ENCODE measurements around the gene CDC25B.

The CDC25B gene

DNA sequence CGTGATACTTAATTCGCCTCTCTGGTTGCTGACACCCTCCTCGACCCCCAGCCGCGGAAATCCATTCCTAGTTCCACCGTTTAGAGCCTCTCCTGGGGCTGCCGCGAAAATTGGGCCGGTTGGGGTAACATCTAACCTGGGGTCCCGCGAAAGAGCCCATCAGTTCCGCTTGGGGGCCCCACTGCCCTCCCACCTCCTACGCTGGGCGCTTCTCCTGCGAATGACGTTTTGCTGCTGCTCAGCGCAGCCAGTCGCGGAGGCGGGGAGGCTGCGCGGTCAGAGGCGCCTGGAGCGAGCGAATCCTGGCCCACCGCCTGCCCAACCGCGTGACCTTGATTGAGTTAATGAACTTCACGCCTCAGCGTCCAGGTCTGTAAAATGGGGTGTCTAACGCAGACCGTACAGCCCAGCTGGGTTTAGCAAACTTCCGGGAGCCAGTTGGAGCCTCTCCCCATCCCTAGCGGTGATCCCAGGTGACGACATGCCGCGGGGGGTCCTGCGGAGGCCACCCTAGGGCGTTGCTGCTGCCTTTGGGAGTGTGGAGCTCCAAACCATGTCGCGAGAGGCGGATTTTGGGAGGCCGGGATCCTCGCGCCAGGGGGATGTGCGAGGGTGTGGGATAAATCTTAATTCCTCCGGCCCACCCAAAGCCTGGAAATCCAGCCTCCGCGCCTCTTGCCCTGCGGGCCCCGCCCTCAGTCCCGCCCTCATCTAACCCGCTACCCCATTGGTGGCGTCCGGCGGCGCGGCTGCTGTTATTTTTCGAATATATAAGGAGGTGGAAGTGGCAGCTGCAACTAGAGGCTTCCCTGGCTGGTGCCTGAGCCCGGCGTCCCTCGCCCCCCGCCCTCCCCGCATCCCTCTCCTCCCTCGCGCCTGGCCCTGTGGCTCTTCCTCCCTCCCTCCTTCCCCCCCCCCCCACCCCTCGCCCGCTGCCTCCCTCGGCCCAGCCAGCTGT lies at the start of gene CDC25B:
CDC25B (plus strand) TSS at position 800 of the 958 bp plus-strand sequence. CDS start 222 bp downstream, outside the sequence.
- H3K36me3 ChIP-seq (ENCODE audit: control insufficient read depth in 2 of 2, insufficient read depth in 2 of 2, low read length in 2 of 2), result no peaks in the 10 kb centered on the region
- peak within 1 kb of the TSS; percentile 91 to 98 for H3K27ac ChIP-seq (ENCODE audit: low read depth in 2 of 2, low read length in 2 of 2)
- H3K9ac ChIP-seq (ENCODE audit: low read depth in 1 of 2, low read length in 2 of 2), result peak within 1 kb of the TSS; percentile 85 to 95
- H3K4me1 ChIP-seq (ENCODE audit: control insufficient read depth in 2 of 2, insufficient read depth in 2 of 2, low read length in 2 of 2), result peaks cover 45 to 46% of the 10 kb centered on the region in 2 donors
- H3K4me3 ChIP-seq (ENCODE audit: low read length in 2 of 2), result peak within 1 kb of the TSS; percentile 79 to 87
- no peaks in the 10 kb centered on the region for H3K9me3 ChIP-seq (ENCODE audit: control insufficient read depth in 2 of 2, low read length in 2 of 2)
- H3K27me3 ChIP-seq (ENCODE audit: control insufficient read depth in 2 of 2, insufficient read depth in 2 of 2, low read length in 2 of 2), result no peaks in the 10 kb centered on the region

DNA sequence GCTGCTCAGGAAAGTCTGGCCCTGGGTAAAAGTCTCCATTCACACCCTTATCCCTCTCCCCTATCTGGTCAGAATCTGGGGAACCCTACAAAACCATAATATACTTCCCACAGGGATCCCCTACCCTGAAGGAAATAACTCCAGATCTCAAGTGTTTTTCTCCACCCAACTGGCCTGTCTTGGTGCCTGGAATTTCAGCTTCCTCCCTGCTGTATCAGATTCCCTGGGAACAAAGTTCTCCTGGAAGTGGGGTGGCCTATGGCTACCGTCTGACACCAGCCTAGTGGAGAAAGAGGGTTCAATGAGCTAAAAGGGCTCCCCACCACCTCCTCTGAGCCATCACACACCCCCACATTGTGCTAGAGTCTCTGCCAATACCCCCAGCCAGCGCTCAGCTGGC lies 48.6 kb upstream of the CDC25B start:
- Histone ChIP-seq H3K4me1 (ENCODE audit: control insufficient read depth in 2 of 2, insufficient read depth in 2 of 2, low read length in 2 of 2) (peaks cover 0 to 5% of the 10 kb centered on the region in 2 donors), H3K27me3 (ENCODE audit: control insufficient read depth in 2 of 2, insufficient read depth in 2 of 2, low read length in 2 of 2) (peaks cover 9 to 15% of the 10 kb centered on the region in 2 donors), H3K9me3 (ENCODE audit: control insufficient read depth in 2 of 2, low read length in 2 of 2) (no peaks in the 10 kb centered on the region), H3K36me3 (ENCODE audit: control insufficient read depth in 2 of 2, insufficient read depth in 2 of 2, low read length in 2 of 2) (no peaks in the 10 kb centered on the region), H3K9ac (ENCODE audit: low read depth in 1 of 2, low read length in 2 of 2) (no peak overlapping the region), H3K27ac (ENCODE audit: low read depth in 2 of 2, low read length in 2 of 2) (no peak overlapping the region), H3K4me3 (ENCODE audit: low read length in 2 of 2) (no peak overlapping the region)

DNA sequence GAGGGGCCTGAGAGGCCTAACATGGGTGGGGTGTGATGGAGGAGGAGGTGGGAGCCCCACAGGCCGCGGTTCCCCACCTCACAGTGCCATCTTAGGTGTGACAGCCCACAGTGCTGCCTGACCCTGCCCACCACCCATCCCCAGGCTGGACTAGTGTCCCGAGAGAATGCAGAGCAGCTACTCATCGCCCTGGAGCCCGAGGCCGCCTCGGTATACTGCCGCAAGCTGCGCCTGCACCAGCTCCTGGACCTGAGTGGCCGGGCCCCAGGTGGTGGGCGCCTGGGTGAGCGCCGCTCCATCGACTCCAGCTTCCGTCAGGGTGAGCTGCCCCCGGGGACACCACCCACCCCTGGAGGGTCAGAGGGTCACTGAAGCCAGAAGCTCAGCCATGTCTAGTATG lies 48.0 kb upstream of the CDC25B start:
- no peak overlapping the region for H3K4me3 ChIP-seq (ENCODE audit: low read length in 2 of 2)
- no peaks in the 10 kb centered on the region for H3K36me3 ChIP-seq (ENCODE audit: control insufficient read depth in 2 of 2, insufficient read depth in 2 of 2, low read length in 2 of 2)
- H3K27me3 ChIP-seq (ENCODE audit: control insufficient read depth in 2 of 2, insufficient read depth in 2 of 2, low read length in 2 of 2), result peaks cover 9 to 15% of the 10 kb centered on the region in 2 donors

DNA sequence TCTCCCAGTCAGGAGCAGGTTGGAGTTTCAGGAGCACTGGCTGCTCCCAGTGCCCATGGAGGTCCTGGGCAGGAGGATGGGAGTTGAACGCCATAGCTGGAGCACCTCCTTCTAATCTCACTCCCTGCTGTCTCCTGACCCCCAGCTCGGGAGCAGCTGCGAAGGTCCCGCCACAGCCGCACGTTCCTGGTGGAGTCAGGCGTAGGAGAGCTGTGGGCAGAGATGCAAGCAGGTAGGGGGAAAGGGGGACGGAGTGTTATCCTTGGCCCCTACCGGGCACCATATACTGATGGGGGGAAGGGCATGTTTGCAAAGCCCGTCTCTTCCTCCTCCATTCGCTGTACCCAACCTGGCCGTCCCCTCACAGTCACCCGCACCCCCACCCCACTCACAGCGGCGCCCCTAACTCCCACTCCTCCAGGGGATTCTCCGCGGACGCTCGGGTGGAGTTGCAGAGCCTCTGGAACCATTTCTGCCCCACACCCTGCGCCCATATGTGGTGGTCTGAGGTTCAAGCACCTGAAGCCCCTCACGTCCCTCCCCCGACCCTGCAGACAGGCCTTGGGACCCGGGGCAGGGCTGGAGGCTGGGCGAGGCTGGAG lies 46.9 kb upstream of the CDC25B start:
- no peak overlapping the region for H3K4me3 ChIP-seq (ENCODE audit: low read length in 2 of 2)
- H3K27ac ChIP-seq (ENCODE audit: low read depth in 2 of 2, low read length in 2 of 2), result no peak overlapping the region
- no peak overlapping the region for H3K9ac ChIP-seq (ENCODE audit: low read depth in 1 of 2, low read length in 2 of 2)
- H3K27me3 ChIP-seq (ENCODE audit: control insufficient read depth in 2 of 2, insufficient read depth in 2 of 2, low read length in 2 of 2), result peaks cover 6 to 15% of the 10 kb centered on the region in 2 donors
- H3K4me1 ChIP-seq (ENCODE audit: control insufficient read depth in 2 of 2, insufficient read depth in 2 of 2, low read length in 2 of 2), result peaks cover 0 to 5% of the 10 kb centered on the region in 2 donors
- H3K36me3 ChIP-seq (ENCODE audit: control insufficient read depth in 2 of 2, insufficient read depth in 2 of 2, low read length in 2 of 2), result no peaks in the 10 kb centered on the region
- H3K9me3 ChIP-seq (ENCODE audit: control insufficient read depth in 2 of 2, low read length in 2 of 2), result no peaks in the 10 kb centered on the region

More for the DNA sequence above, 48.0 kb upstream of the CDC25B start:
- peaks cover 0 to 5% of the 10 kb centered on the region in 2 donors for H3K4me1 ChIP-seq (ENCODE audit: control insufficient read depth in 2 of 2, insufficient read depth in 2 of 2, low read length in 2 of 2)
- H3K9me3 ChIP-seq (ENCODE audit: control insufficient read depth in 2 of 2, low read length in 2 of 2), result no peaks in the 10 kb centered on the region
- no peak overlapping the region for H3K27ac ChIP-seq (ENCODE audit: low read depth in 2 of 2, low read length in 2 of 2)
- H3K9ac ChIP-seq (ENCODE audit: low read depth in 1 of 2, low read length in 2 of 2), result no peak overlapping the region

DNA sequence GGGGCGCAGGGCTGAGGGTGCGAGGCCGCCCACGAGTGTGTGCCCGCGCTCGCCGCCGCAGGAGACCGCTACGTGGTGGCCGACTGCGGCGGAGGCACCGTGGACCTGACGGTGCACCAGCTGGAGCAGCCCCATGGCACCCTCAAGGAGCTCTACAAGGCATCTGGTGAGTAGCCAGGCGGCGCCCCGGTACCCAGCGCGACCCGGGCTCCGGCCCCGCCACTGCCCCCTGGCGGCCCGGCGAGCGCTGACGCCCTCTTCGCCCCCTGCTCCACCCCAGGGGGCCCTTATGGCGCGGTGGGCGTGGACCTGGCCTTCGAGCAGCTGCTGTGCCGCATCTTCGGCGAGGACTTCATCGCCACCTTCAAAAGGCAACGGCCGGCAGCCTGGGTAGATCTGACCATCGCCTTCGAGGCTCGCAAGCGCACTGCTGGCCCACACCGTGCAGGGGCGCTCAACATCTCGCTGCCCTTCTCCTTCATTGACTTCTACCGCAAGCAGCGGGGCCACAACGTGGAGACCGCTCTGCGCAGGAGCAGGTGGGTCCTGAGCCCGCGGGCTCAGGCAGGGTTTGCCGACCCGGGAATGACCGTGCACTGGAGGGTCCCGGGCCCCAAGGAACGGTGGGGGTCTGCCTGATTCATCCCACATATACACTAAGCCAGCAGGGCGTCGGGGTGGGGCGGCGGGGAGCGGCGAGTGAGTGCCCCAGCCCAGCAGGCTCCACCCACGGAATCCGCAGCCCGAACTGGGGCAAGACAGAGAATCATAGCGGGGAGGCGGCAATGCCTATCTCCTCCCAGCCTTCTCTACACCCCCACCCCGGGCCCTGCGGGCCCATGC lies 46.2 kb upstream of the CDC25B start:
- Histone ChIP-seq H3K36me3 (ENCODE audit: control insufficient read depth in 2 of 2, insufficient read depth in 2 of 2, low read length in 2 of 2) (peaks cover 0 to 1% of the 10 kb centered on the region in 2 donors), H3K9ac (ENCODE audit: low read depth in 1 of 2, low read length in 2 of 2) (no peak overlapping the region), H3K27ac (ENCODE audit: low read depth in 2 of 2, low read length in 2 of 2) (no peak overlapping the region), H3K27me3 (ENCODE audit: control insufficient read depth in 2 of 2, insufficient read depth in 2 of 2, low read length in 2 of 2) (peaks cover 4 to 15% of the 10 kb centered on the region in 2 donors), H3K4me1 (ENCODE audit: control insufficient read depth in 2 of 2, insufficient read depth in 2 of 2, low read length in 2 of 2) (peaks cover 0 to 5% of the 10 kb centered on the region in 2 donors), H3K4me3 (ENCODE audit: low read length in 2 of 2) (no peak overlapping the region), H3K9me3 (ENCODE audit: control insufficient read depth in 2 of 2, low read length in 2 of 2) (no peaks in the 10 kb centered on the region)

DNA sequence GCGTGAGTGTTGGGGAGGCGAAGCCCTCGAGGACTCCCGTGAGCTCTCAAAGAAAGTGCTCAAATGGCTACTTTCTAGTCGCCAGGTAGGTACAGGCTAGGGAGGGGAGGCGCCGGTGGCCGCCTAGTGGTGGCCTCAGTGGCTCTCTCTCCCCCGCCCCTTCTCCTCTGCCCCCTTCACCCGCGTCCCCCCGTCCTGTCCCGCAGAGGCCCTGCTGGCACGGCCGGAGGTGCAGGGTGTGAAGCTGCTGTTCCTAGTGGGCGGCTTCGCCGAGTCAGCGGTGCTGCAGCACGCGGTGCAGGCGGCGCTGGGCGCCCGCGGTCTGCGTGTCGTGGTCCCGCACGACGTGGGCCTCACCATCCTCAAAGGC lies 44.8 kb upstream of the CDC25B start:
- H3K4me3 ChIP-seq (ENCODE audit: low read length in 2 of 2), result no peak overlapping the region
- no peak overlapping the region for H3K9ac ChIP-seq (ENCODE audit: low read depth in 1 of 2, low read length in 2 of 2)
- peaks cover 0 to 5% of the 10 kb centered on the region in 2 donors for H3K4me1 ChIP-seq (ENCODE audit: control insufficient read depth in 2 of 2, insufficient read depth in 2 of 2, low read length in 2 of 2)
- H3K27ac ChIP-seq (ENCODE audit: low read depth in 2 of 2, low read length in 2 of 2), result no peak overlapping the region
- H3K36me3 ChIP-seq (ENCODE audit: control insufficient read depth in 2 of 2, insufficient read depth in 2 of 2, low read length in 2 of 2), result peaks cover 0 to 3% of the 10 kb centered on the region in 2 donors
- H3K9me3 ChIP-seq (ENCODE audit: control insufficient read depth in 2 of 2, low read length in 2 of 2), result no peaks in the 10 kb centered on the region
- H3K27me3 ChIP-seq (ENCODE audit: control insufficient read depth in 2 of 2, insufficient read depth in 2 of 2, low read length in 2 of 2), result peaks cover 4 to 12% of the 10 kb centered on the region in 2 donors

DNA sequence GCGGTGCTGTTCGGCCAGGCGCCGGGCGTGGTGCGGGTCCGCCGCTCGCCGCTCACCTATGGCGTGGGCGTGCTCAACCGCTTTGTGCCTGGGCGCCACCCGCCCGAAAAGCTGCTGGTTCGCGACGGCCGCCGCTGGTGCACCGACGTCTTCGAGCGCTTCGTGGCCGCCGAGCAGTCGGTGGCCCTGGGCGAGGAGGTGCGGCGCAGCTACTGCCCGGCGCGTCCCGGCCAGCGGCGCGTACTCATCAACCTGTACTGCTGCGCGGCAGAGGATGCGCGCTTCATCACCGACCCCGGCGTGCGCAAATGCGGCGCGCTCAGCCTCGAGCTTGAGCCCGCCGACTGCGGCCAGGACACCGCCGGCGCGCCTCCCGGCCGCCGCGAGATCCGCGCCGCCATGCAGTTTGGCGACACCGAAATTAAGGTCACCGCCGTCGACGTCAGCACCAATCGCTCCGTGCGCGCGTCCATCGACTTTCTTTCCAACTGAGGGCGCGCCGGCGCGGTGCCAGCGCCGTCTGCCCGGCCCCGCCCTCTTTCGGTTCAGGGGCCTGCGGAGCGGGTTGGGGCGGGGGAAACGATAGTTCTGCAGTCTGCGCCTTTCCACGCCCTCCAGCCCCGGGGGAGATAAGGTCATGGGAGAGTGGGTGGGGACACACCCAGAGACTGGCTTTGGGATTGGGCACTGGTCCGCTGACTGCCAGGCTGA lies 44.3 kb upstream of the CDC25B start:
- peaks cover 4 to 12% of the 10 kb centered on the region in 2 donors for H3K27me3 ChIP-seq (ENCODE audit: control insufficient read depth in 2 of 2, insufficient read depth in 2 of 2, low read length in 2 of 2)
- no peak overlapping the region for H3K9ac ChIP-seq (ENCODE audit: low read depth in 1 of 2, low read length in 2 of 2)
- peak overlapping the region; percentile 20 to 56 for H3K4me3 ChIP-seq (ENCODE audit: low read length in 2 of 2)
- H3K4me1 ChIP-seq (ENCODE audit: control insufficient read depth in 2 of 2, insufficient read depth in 2 of 2, low read length in 2 of 2), result peaks cover 0 to 5% of the 10 kb centered on the region in 2 donors
- no peaks in the 10 kb centered on the region for H3K9me3 ChIP-seq (ENCODE audit: control insufficient read depth in 2 of 2, low read length in 2 of 2)
- peaks cover 0 to 3% of the 10 kb centered on the region in 2 donors for H3K36me3 ChIP-seq (ENCODE audit: control insufficient read depth in 2 of 2, insufficient read depth in 2 of 2, low read length in 2 of 2)
- no peak overlapping the region for H3K27ac ChIP-seq (ENCODE audit: low read depth in 2 of 2, low read length in 2 of 2)

DNA sequence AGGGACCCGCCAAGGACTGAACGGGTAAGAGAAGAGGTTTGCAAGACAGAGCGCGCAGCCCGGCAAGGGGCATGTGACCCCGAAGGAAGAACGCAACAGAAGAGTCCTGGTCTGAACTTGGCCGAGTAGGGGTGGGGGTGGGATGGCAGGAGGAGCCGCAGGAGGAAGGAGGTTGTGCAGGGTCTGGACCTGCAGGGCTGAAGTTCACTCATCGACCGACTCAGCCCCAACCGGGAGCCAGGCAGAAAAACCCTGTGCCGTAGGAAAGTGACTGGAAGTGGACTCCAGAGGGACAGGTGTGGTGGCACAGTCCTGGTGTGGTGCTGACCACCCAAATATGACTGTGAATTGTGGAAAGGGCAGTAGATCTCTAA lies 43.7 kb upstream of the CDC25B start:
- Histone ChIP-seq H3K36me3 (ENCODE audit: control insufficient read depth in 2 of 2, insufficient read depth in 2 of 2, low read length in 2 of 2) (peaks cover 0 to 3% of the 10 kb centered on the region in 2 donors), H3K27me3 (ENCODE audit: control insufficient read depth in 2 of 2, insufficient read depth in 2 of 2, low read length in 2 of 2) (peaks cover 0 to 12% of the 10 kb centered on the region in 2 donors), H3K9ac (ENCODE audit: low read depth in 1 of 2, low read length in 2 of 2) (no peak overlapping the region), H3K4me3 (ENCODE audit: low read length in 2 of 2) (peak overlapping the region; percentile 20 to 56), H3K4me1 (ENCODE audit: control insufficient read depth in 2 of 2, insufficient read depth in 2 of 2, low read length in 2 of 2) (peaks cover 0 to 5% of the 10 kb centered on the region in 2 donors), H3K27ac (ENCODE audit: low read depth in 2 of 2, low read length in 2 of 2) (no peak overlapping the region), H3K9me3 (ENCODE audit: control insufficient read depth in 2 of 2, low read length in 2 of 2) (no peaks in the 10 kb centered on the region)

DNA sequence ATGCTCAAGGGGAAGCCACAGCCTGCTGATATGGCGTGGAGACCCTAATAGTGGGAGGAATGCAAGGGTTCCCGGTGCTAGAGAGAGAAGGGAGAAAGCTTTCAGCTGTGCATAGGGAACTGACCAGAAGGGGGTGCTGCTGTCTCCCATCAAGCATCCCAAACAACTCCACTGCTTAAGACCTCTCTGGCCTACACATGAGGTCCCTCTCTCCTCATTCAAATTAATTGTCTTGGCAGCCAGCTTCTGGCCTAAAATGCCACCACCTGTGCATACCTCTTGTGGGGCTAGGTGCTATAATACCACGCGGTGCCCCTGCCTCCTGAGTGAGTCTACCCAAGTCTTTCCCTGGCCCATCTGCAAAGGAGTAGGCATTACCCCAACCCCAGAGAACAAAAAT lies 43.0 kb upstream of the CDC25B start:
- Histone ChIP-seq H3K4me1 (ENCODE audit: control insufficient read depth in 2 of 2, insufficient read depth in 2 of 2, low read length in 2 of 2) (peaks cover 0 to 5% of the 10 kb centered on the region in 2 donors), H3K27ac (ENCODE audit: low read depth in 2 of 2, low read length in 2 of 2) (no peak overlapping the region)

More for the DNA sequence above, 43.0 kb upstream of the CDC25B start:
- peaks cover 0 to 12% of the 10 kb centered on the region in 2 donors for H3K27me3 ChIP-seq (ENCODE audit: control insufficient read depth in 2 of 2, insufficient read depth in 2 of 2, low read length in 2 of 2)
- H3K4me3 ChIP-seq (ENCODE audit: low read length in 2 of 2), result no peak overlapping the region
- no peak overlapping the region for H3K9ac ChIP-seq (ENCODE audit: low read depth in 1 of 2, low read length in 2 of 2)
- H3K36me3 ChIP-seq (ENCODE audit: control insufficient read depth in 2 of 2, insufficient read depth in 2 of 2, low read length in 2 of 2), result peaks cover 0 to 6% of the 10 kb centered on the region in 2 donors
- no peaks in the 10 kb centered on the region for H3K9me3 ChIP-seq (ENCODE audit: control insufficient read depth in 2 of 2, low read length in 2 of 2)

Measured in mucosa of rectum (tissue), 2 donors.